Measurements from ENCODE around the gene MYO18B.

MYO18B gene

GRCh38 chr22:26056455-26057200 lies 314.6 kb downstream of the MYO18B start:
- Histone ChIP-seq H3K4me2 (ENCODE audit: low read depth, low read length) (no peak overlapping the region), H3K27me3 (replicated peaks; ENCODE audit: insufficient read depth, low read length) (peaks cover 62% of the 10 kb centered on the region), H3K9me3 (replicated peaks; ENCODE audit: insufficient read depth, low read length) (no peaks in the 10 kb centered on the region), H4K20me1 (ENCODE audit: insufficient read depth, low read length) (no peaks in the 10 kb centered on the region), H3K9ac (ENCODE audit: low read length) (no peak overlapping the region), H3K36me3 (replicated peaks; ENCODE audit: insufficient read depth, low read length) (no peaks in the 10 kb centered on the region), H3F3A (ENCODE audit: insufficient read depth, low read length) (no peaks in the 10 kb centered on the region), H2AFZ (ENCODE audit: low read length) (no peak overlapping the region), H3K79me2 (ENCODE audit: low read length) (no peaks in the 10 kb centered on the region), H3K4me1 (ENCODE audit: low read length) (no peaks in the 10 kb centered on the region), H3K27ac (ENCODE audit: low read length) (no peak overlapping the region), H3K4me3 (ENCODE audit: low read length) (no peak overlapping the region), H3K9me2 (replicated peaks; ENCODE audit: insufficient read depth, low read length) (no peaks in the 10 kb centered on the region)
- DNase-seq, result no peak
- TF ChIP-seq EZH2 (optimal IDR thresholded peaks at IDR 0.05; ENCODE audit: low read depth, low read length), result no peak
- TF ChIP-seq EZH2phosphoT487 (IDR thresholded peaks at IDR 0.05; ENCODE audit: low read length), result no peak
- TF ChIP-seq CTCF (IDR thresholded peaks at IDR 0.05; ENCODE audit: low read length), result no peak

GRCh38 chr22:26057731-26058130 lies 315.7 kb downstream of the MYO18B start:
- Histone ChIP-seq H3K9ac (ENCODE audit: low read length) (no peak overlapping the region), H3K4me1 (ENCODE audit: low read length) (no peaks in the 10 kb centered on the region), H3K36me3 (replicated peaks; ENCODE audit: insufficient read depth, low read length) (no peaks in the 10 kb centered on the region), H3K4me2 (ENCODE audit: low read depth, low read length) (no peak overlapping the region), H3K9me3 (replicated peaks; ENCODE audit: insufficient read depth, low read length) (no peaks in the 10 kb centered on the region), H3F3A (ENCODE audit: insufficient read depth, low read length) (no peaks in the 10 kb centered on the region), H3K27me3 (replicated peaks; ENCODE audit: insufficient read depth, low read length) (peaks cover 63% of the 10 kb centered on the region), H4K20me1 (ENCODE audit: insufficient read depth, low read length) (no peaks in the 10 kb centered on the region), H3K79me2 (ENCODE audit: low read length) (no peaks in the 10 kb centered on the region), H3K9me2 (replicated peaks; ENCODE audit: insufficient read depth, low read length) (no peaks in the 10 kb centered on the region), H3K27ac (ENCODE audit: low read length) (no peak overlapping the region), H2AFZ (ENCODE audit: low read length) (no peak overlapping the region), H3K4me3 (ENCODE audit: low read length) (no peak overlapping the region)
- DNase-seq, result no peak
- no peak for TF ChIP-seq CTCF (IDR thresholded peaks at IDR 0.05; ENCODE audit: low read length)
- no peak for TF ChIP-seq EZH2phosphoT487 (IDR thresholded peaks at IDR 0.05; ENCODE audit: low read length)
- no peak for TF ChIP-seq EZH2 (optimal IDR thresholded peaks at IDR 0.05; ENCODE audit: low read depth, low read length)

DNA sequence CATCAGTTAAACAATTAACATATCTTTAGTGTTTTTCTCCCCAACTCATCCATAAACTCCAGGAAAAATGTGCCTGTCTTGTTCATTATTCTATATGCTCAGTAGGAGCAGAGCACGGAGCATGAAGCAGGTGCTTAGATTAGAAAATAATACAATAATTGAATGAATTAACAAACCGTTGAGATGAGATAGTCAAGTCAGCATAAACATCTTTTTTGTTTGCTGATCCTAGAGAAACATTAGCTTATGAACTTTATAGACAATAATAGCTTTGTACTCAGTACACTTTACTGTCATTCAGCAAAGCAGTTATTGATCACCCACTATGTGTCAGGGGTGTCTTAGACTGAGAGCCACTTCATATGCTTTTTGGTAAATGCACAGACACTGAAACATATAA lies 322.1 kb downstream of the MYO18B start:
- H3K9me3 ChIP-seq (replicated peaks; ENCODE audit: insufficient read depth, low read length), result no peaks in the 10 kb centered on the region
- no peak overlapping the region for H2AFZ ChIP-seq (ENCODE audit: low read length)

More for the DNA sequence above, 322.1 kb downstream of the MYO18B start:
- no peaks in the 10 kb centered on the region for H4K20me1 ChIP-seq (ENCODE audit: insufficient read depth, low read length)
- TF ChIP-seq CTCF (IDR thresholded peaks at IDR 0.05; ENCODE audit: low read length), result no peak
- TF ChIP-seq EZH2 (optimal IDR thresholded peaks at IDR 0.05; ENCODE audit: low read depth, low read length), result no peak
- TF ChIP-seq EZH2phosphoT487 (IDR thresholded peaks at IDR 0.05; ENCODE audit: low read length), result no peak
- peaks cover 45% of the 10 kb centered on the region for H3K27me3 ChIP-seq (replicated peaks; ENCODE audit: insufficient read depth, low read length)
- DNase-seq, result no peak
- no peaks in the 10 kb centered on the region for H3K4me1 ChIP-seq (ENCODE audit: low read length)
- H3K9ac ChIP-seq (ENCODE audit: low read length), result no peak overlapping the region
- H3K27ac ChIP-seq (ENCODE audit: low read length), result no peak overlapping the region
- H3K79me2 ChIP-seq (ENCODE audit: low read length), result no peaks in the 10 kb centered on the region
- no peaks in the 10 kb centered on the region for H3K36me3 ChIP-seq (replicated peaks; ENCODE audit: insufficient read depth, low read length)
- H3K4me2 ChIP-seq (ENCODE audit: low read depth, low read length), result no peak overlapping the region
- H3F3A ChIP-seq (ENCODE audit: insufficient read depth, low read length), result no peaks in the 10 kb centered on the region
- H3K4me3 ChIP-seq (ENCODE audit: low read length), result no peak overlapping the region
- H3K9me2 ChIP-seq (replicated peaks; ENCODE audit: insufficient read depth, low read length), result no peaks in the 10 kb centered on the region
